COR-L47 (cell line): ENCODE measurements around the gene ZNF32.

Experiments
- DNase-seq: peaks from one replicate; lab custom pipeline; 2025; lab: John Stamatoyannopoulos, UW

Gene ZNF32

GRCh38 chr10:43648398-43649184 lies at the start of gene ZNF32:
Gene ZNF32, minus strand, starts transcription at chr10:43648881. Its CDS starts 2,748 bp downstream, at chr10:43646133.
- DNase-seq: peak; percentile 37

GRCh38 chr10:43698156-43698555 lies 49.5 kb upstream of the ZNF32 start:
- DNase-seq: no peak

- DNase-seq: no peak
Observed at GRCh38 chr10:43696909-43697483, 48.3 kb upstream of the ZNF32 start.

- DNase-seq: no peak
Observed at GRCh38 chr10:43695730-43696129, 47.0 kb upstream of the ZNF32 start.

GRCh38 chr10:43695321-43695720 lies 46.6 kb upstream of the ZNF32 start:
- DNase-seq: no peak

- no peak for DNase-seq
Observed at GRCh38 chr10:43694526-43694925, 45.8 kb upstream of the ZNF32 start.

GRCh38 chr10:43693602-43694001 lies 44.9 kb upstream of the ZNF32 start:
- no peak for DNase-seq

- no peak for DNase-seq
Observed at GRCh38 chr10:43692051-43692825, 43.6 kb upstream of the ZNF32 start.

- DNase-seq: no peak
Observed at GRCh38 chr10:43691485-43691884, 42.8 kb upstream of the ZNF32 start.

- DNase-seq: no peak
Observed at GRCh38 chr10:43689955-43690771, 41.5 kb upstream of the ZNF32 start.

- DNase-seq: no peak
Observed at GRCh38 chr10:43689618-43689954, 40.9 kb upstream of the ZNF32 start.

GRCh38 chr10:43689007-43689491 lies 40.4 kb upstream of the ZNF32 start:
- no peak for DNase-seq

- no peak for DNase-seq
Observed at GRCh38 chr10:43688348-43688892, 39.7 kb upstream of the ZNF32 start.

GRCh38 chr10:43687373-43687772 lies 38.7 kb upstream of the ZNF32 start:
- no peak for DNase-seq

GRCh38 chr10:43686414-43686813 lies 37.7 kb upstream of the ZNF32 start:
- no peak for DNase-seq

- DNase-seq: no peak
Observed at GRCh38 chr10:43685744-43686143, 37.1 kb upstream of the ZNF32 start.

- DNase-seq: no peak
Observed at GRCh38 chr10:43684292-43684559, 35.5 kb upstream of the ZNF32 start.

- no peak for DNase-seq
Observed at GRCh38 chr10:43683451-43684291, 35.0 kb upstream of the ZNF32 start.

GRCh38 chr10:43682956-43683355 lies 34.3 kb upstream of the ZNF32 start:
- DNase-seq: no peak

- no peak for DNase-seq
Observed at GRCh38 chr10:43681721-43682120, 33.0 kb upstream of the ZNF32 start.

GRCh38 chr10:43681220-43681619 lies 32.5 kb upstream of the ZNF32 start:
- DNase-seq: no peak
